Activated gamma-delta T cell (primary cell): ENCODE results near the gene TUBB8B.
"Not testable (repeated sequence)": the region's sequence is repeated elsewhere in the genome, so short reads cannot be mapped to it uniquely, and the experiment has no call there.

Experiments
- DNase-seq: peaks from one replicate; lab custom pipeline; 2025; lab: John Stamatoyannopoulos, UW
- total RNA-seq, 2 donors: gene quantifications; one replicate each; lab custom pipeline; 2026; lab: John Stamatoyannopoulos, UW

TUBB8B gene
- total RNA-seq = 0 to 0.15 reads per million in 2 donors

GRCh38 chr18:49176-49665 lies at the start of gene TUBB8B:
TSS of gene TUBB8B (minus strand) at chr18:49615. CDS start at chr18:49557, 58 bp downstream.
- DNase-seq = not testable (repeated sequence)

- DNase-seq = peak; percentile 16
Observed at GRCh38 chr18:97252-97914, 48.0 kb upstream of the TUBB8B start.

GRCh38 chr18:96767-97131 lies 47.3 kb upstream of the TUBB8B start:
- DNase-seq = not testable (repeated sequence)

GRCh38 chr18:96101-96766 lies 46.8 kb upstream of the TUBB8B start:
- DNase-seq = peak; percentile 27

GRCh38 chr18:95580-95979 lies 46.2 kb upstream of the TUBB8B start:
- peak; percentile 14 for DNase-seq

GRCh38 chr18:93897-94408 lies 44.5 kb upstream of the TUBB8B start:
- not testable (repeated sequence) for DNase-seq

DNA sequence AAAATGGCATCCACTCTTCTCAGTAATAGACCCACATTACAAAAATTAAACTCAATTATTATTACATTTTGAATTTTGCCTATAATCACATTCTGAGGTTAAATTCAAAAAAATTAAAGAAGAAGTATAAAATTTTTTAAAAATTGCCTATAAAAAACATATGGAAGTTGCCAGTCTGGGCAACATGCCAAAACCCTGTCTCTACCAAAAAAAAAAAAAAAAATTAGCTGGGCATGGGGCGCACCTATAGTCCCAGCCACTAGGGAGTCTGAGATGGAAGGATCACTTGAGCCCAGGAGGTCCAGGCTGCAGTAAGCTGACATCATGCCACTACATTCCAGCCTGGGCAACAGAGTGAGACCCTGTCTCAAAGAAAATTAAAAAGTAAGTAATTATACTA lies 42.1 kb upstream of the TUBB8B start:
- not testable (repeated sequence) for DNase-seq

DNA sequence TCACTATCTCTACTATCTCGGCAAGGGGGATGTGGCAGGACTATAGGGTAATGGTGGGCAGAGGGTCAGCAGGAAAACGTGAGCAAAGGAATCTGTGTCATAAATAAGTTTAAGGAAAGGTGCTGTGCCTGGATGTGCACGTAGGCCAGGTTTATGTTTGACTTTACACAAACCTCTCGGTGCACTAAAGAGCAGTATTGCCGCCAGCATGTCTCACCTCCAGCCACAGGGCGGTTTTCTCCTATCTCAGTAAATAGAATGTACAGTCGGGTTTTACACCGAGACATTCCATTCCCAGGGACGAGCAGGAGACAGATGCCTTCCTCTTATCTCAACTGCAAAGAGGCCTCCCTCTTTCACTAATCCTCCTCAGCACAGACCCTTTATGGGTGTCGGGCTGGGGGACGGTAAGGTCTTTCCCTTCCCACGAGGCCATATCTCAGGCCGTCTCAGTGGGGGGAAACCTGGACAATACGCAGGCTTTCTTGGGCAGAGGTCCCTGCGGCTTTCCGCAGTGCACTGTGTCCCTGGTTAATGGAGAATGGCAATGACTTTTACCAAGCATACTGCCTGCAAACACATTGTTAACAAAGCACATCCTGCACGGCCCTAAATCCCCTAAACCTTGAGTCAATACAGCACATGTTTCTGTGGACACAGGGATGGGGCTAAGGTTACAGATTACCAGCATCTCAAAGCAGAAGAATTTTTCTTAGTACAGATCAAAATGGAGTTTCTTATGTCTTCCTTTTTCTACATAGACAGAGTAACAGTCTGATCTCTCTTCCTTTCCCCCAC lies 41.2 kb upstream of the TUBB8B start:
- DNase-seq = not testable (repeated sequence)

- DNase-seq = not testable (repeated sequence)
Observed at GRCh38 chr18:89124-89523, 39.7 kb upstream of the TUBB8B start.

- not testable (repeated sequence) for DNase-seq
Observed at GRCh38 chr18:84801-85200, 35.4 kb upstream of the TUBB8B start.

DNA sequence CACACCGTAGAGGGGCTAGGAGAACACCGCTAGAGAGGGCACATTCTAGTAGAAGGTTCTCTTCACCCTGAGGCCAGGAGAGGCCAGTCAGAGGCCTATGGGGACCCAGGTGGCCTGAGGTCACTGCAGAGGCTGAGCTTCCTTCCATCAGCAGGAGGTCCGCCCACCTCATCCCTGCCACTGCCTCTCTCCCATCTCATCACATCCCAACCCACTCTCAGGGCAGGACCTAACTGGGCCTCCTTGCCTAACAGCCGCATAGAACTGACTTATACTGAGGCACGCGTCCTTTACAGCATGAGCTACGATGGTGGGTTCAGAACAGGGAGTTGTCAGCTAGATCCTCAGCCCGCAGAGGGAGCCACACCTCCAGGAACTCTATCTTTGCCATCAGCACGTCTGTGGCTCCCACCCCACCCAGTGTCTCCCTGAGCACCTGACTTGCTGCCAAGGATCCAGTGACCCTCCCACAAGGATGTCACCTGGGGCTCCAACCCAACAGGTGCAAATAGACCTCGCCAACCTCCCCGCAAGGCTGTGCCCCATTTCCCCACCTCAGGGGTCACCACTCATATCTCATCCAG lies 33.3 kb upstream of the TUBB8B start:
- DNase-seq = not testable (repeated sequence)

GRCh38 chr18:80881-81280 lies 31.5 kb upstream of the TUBB8B start:
- DNase-seq = not testable (repeated sequence)

GRCh38 chr18:80202-80601 lies 30.8 kb upstream of the TUBB8B start:
- not testable (repeated sequence) for DNase-seq

GRCh38 chr18:75525-76160 lies 26.2 kb upstream of the TUBB8B start:
- not testable (repeated sequence) for DNase-seq

DNA sequence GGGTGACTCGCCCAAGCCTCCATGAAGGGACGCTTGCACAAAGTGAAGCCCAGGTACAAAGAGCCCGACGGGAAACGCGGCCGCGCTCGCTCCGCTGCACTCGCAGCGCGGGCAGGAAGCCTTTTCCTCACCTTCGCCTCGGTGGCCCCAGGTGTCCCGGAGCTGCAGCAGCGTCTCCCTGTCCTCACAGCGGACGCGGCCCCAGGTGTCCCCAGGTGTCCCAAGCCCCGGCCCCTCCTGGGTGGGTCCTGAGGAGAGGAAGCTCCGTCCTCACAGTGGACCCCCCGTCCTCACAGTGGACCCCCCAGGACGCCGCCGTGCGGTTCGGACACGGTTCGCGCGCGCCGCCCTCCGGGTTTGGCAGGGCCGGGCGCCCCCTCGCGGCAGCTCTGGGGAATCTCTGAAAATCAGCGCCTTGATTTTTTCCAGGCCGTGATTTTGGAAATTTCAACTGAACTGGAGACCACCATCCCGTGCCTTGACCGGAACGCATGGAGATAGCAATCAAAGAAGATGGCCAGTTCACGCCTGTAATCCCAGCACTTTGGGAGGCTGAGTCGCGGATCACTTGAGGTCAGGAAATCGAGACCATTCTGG lies 23.9 kb upstream of the TUBB8B start:
- DNase-seq = not testable (repeated sequence)

DNA sequence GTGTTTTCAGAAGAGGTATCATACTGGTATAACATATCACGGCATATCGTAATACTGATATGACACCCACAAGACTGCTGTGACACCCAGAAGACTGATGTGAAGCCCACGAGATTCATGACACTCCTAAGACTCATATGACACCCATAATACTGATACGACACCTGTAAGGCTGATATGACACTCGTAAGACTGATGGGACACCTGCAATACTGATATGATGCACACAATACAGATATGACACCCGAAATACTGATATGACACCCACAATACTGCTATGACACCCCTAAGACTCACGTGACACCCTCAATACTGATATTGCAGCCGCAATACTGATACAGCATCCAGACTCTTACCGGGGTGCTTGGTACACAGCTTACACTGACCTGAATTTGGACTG lies 18.3 kb upstream of the TUBB8B start:
- DNase-seq = not testable (repeated sequence)

DNA sequence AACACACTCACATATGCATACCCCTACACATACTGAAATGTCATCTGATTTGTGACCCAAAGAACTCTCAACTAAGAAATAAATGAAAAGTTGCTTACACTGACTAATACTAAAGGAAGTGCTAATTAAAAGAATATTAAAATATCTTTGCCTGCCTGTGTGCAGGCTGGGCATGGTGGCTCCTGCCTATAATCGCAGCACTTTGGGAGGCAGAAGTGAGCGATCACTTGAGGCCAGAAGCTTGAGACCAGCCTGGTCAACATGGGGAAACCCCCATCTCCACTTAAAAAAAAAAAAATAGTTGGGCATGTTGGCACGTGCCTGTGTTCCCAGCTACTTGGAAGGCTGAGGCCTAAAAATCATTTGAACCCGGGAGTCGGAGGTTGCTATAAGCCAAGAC lies 14.9 kb upstream of the TUBB8B start:
- not testable (repeated sequence) for DNase-seq

GRCh38 chr18:63656-64055 lies 14.2 kb upstream of the TUBB8B start:
- DNase-seq = not testable (repeated sequence)

- DNase-seq = not testable (repeated sequence)
Observed at GRCh38 chr18:54388-54787, 5.0 kb upstream of the TUBB8B start.

DNA sequence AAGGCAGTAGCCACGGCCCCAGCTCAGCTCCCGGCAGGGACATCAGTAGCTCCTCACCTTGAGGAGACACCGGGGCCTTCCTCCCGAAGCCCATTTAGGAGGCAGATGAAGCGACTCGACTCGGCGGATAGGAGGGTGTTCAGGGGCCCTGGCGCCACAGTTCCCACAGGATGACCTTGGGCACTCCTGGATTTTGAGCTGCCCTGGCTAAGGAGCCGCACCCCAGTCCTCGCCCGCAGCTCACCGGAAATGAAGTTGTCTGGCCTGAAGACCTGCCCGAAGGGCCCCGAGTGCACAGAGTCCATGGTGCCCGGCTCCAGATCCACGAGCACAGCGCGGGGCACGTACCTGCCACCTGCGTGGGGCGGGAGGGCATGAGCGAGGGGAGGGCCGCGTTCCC lies 719 bp downstream of the TUBB8B start:
- DNase-seq = not testable (repeated sequence)

- not testable (repeated sequence) for DNase-seq
Observed at GRCh38 chr18:13177-13576, 36.2 kb downstream of the TUBB8B start.
